ENCODE results near the gene HOXC10. TPM values are rescaled to one million over a fixed set of nuclear protein-coding genes. Genes with fewer than 3 reads are reported as not detected.

The HOXC10 gene
- total and polyA plus RNA-seq, 5 donors = not detected

- Histone ChIP-seq H3K4me1 (ENCODE audit: control insufficient read depth, insufficient read depth, low read length) (no peaks in the 10 kb centered on the region), H3K4me3 (ENCODE audit: low read length) (no peak overlapping the region), H3K27me3 (ENCODE audit: control insufficient read depth, insufficient read depth) (peaks cover 5% of the 10 kb centered on the region), H3K9me3 (ENCODE audit: control insufficient read depth, low read length) (no peaks in the 10 kb centered on the region), H3K27ac (ENCODE audit: low read length) (no peak overlapping the region)
- WGBS = 5% methylated on average over 28 of the region's 28 CpGs
- ATAC-seq = no peak
- DNase-seq = no peak
- intact Hi-C loops (cut with DNase I) = no loop called here
Measured at GRCh38 chr12:53989227-53990113, 4.5 kb downstream of the HOXC10 start.

GRCh38 chr12:53990311-53991076, 5.5 kb downstream of the HOXC10 start:
- Histone ChIP-seq H3K27ac (ENCODE audit: low read length) (no peak overlapping the region), H3K4me1 (ENCODE audit: control insufficient read depth, insufficient read depth, low read length) (peaks cover 2% of the 10 kb centered on the region), H3K9me3 (ENCODE audit: control insufficient read depth, low read length) (no peaks in the 10 kb centered on the region), H3K27me3 (ENCODE audit: control insufficient read depth, insufficient read depth) (peaks cover 5% of the 10 kb centered on the region), H3K4me3 (ENCODE audit: low read length) (no peak overlapping the region)
- DNase-seq (no peak), ATAC-seq (no peak)
- intact Hi-C loops (cut with DNase I) = no loop called here
- WGBS = 6% methylated on average over 27 of the region's 27 CpGs

- Histone ChIP-seq H3K4me1 (ENCODE audit: control insufficient read depth, insufficient read depth, low read length) (peaks cover 3% of the 10 kb centered on the region), H3K9me3 (ENCODE audit: control insufficient read depth, low read length) (no peaks in the 10 kb centered on the region), H3K4me3 (ENCODE audit: low read length) (no peak overlapping the region), H3K27me3 (ENCODE audit: control insufficient read depth, insufficient read depth) (peaks cover 5% of the 10 kb centered on the region), H3K27ac (ENCODE audit: low read length) (no peak overlapping the region)
- WGBS = 3% methylated on average over 8 of the region's 8 CpGs
- intact Hi-C loops (cut with DNase I) = no loop called here
- ATAC-seq (no peak), DNase-seq (no peak)
Measured at GRCh38 chr12:53991077-53991460, 6.1 kb downstream of the HOXC10 start.

- peaks cover 3% of the 10 kb centered on the region for H3K4me1 ChIP-seq (ENCODE audit: control insufficient read depth, insufficient read depth, low read length)
- ATAC-seq (no peak), DNase-seq (no peak)
- H3K27me3 ChIP-seq (ENCODE audit: control insufficient read depth, insufficient read depth) = peaks cover 5% of the 10 kb centered on the region
- H3K27ac ChIP-seq (ENCODE audit: low read length) = no peak overlapping the region
- 26% methylated on average over 7 of the region's 7 CpGs for WGBS
- H3K4me3 ChIP-seq (ENCODE audit: low read length) = no peak overlapping the region
- intact Hi-C loops (cut with DNase I) = no loop called here
- no peaks in the 10 kb centered on the region for H3K9me3 ChIP-seq (ENCODE audit: control insufficient read depth, low read length)
Measured at GRCh38 chr12:53992377-53992889, 7.5 kb downstream of the HOXC10 start.

GRCh38 chr12:53993162-53994008, 8.4 kb downstream of the HOXC10 start:
- H3K4me3 ChIP-seq (ENCODE audit: low read length) = no peak overlapping the region
- no peaks in the 10 kb centered on the region for H3K9me3 ChIP-seq (ENCODE audit: control insufficient read depth, low read length)
- intact Hi-C loops (cut with DNase I) = no loop called here
- no peak overlapping the region for H3K27ac ChIP-seq (ENCODE audit: low read length)
- peaks cover 3% of the 10 kb centered on the region for H3K4me1 ChIP-seq (ENCODE audit: control insufficient read depth, insufficient read depth, low read length)
- H3K27me3 ChIP-seq (ENCODE audit: control insufficient read depth, insufficient read depth) = peaks cover 5% of the 10 kb centered on the region
- DNase-seq (no peak), ATAC-seq (no peak)
- 25% methylated on average over 18 of the region's 18 CpGs for whole genome bisulfite sequencing

- WGBS = 5% methylated on average over 19 of the region's 19 CpGs
- Histone ChIP-seq H3K27ac (ENCODE audit: low read length) (no peak overlapping the region), H3K9me3 (ENCODE audit: control insufficient read depth, low read length) (no peaks in the 10 kb centered on the region), H3K4me1 (ENCODE audit: control insufficient read depth, insufficient read depth, low read length) (peaks cover 3% of the 10 kb centered on the region), H3K4me3 (ENCODE audit: low read length) (no peak overlapping the region), H3K27me3 (ENCODE audit: control insufficient read depth, insufficient read depth) (peaks cover 5% of the 10 kb centered on the region)
- intact Hi-C loops (cut with DNase I) = no loop called here
- no peak for ATAC-seq
- DNase-seq = no peak
Measured at GRCh38 chr12:53994009-53994263, 9.0 kb downstream of the HOXC10 start.

- DNase-seq = no peak
- Histone ChIP-seq H3K27ac (ENCODE audit: low read length) (no peak overlapping the region), H3K4me3 (ENCODE audit: low read length) (peak overlapping the region; percentile 2), H3K4me1 (ENCODE audit: control insufficient read depth, insufficient read depth, low read length) (peaks cover 3% of the 10 kb centered on the region), H3K9me3 (ENCODE audit: control insufficient read depth, low read length) (no peaks in the 10 kb centered on the region), H3K27me3 (ENCODE audit: control insufficient read depth, insufficient read depth) (peaks cover 5% of the 10 kb centered on the region)
- intact Hi-C loops (cut with DNase I) = no loop called here
- ATAC-seq = peak in 1 of 2 donors; percentile 34
- 5% methylated on average over 60 of the region's 60 CpGs for WGBS
Measured at GRCh38 chr12:53994264-53995001, 9.5 kb downstream of the HOXC10 start.

GRCh38 chr12:53995002-53995377, 10.0 kb downstream of the HOXC10 start:
- Histone ChIP-seq H3K4me1 (ENCODE audit: control insufficient read depth, insufficient read depth, low read length) (peaks cover 3% of the 10 kb centered on the region), H3K9me3 (ENCODE audit: control insufficient read depth, low read length) (no peaks in the 10 kb centered on the region), H3K27me3 (ENCODE audit: control insufficient read depth, insufficient read depth) (peaks cover 5% of the 10 kb centered on the region), H3K4me3 (ENCODE audit: low read length) (peak overlapping the region; percentile 71), H3K27ac (ENCODE audit: low read length) (no peak overlapping the region)
- ATAC-seq = peak in 1 of 2 donors; percentile 7
- WGBS = 3% methylated on average over 17 of the region's 17 CpGs
- intact Hi-C loops (cut with DNase I) = no loop called here
- no peak for DNase-seq

- DNase-seq (peak in 1 of 3 donors; percentile 65), ATAC-seq (peak; percentile 19 to 52)
- 6% methylated on average over 48 of the region's 48 CpGs for WGBS
- H3K27me3 ChIP-seq (ENCODE audit: control insufficient read depth, insufficient read depth) = peaks cover 5% of the 10 kb centered on the region
- H3K4me1 ChIP-seq (ENCODE audit: control insufficient read depth, insufficient read depth, low read length) = peaks cover 3% of the 10 kb centered on the region
- peak overlapping the region; percentile 71 for H3K4me3 ChIP-seq (ENCODE audit: low read length)
- no peaks in the 10 kb centered on the region for H3K9me3 ChIP-seq (ENCODE audit: control insufficient read depth, low read length)
- no peak overlapping the region for H3K27ac ChIP-seq (ENCODE audit: low read length)
- intact Hi-C loops (cut with DNase I) = no loop called here
Measured at GRCh38 chr12:53995378-53996239, 10.7 kb downstream of the HOXC10 start.
